ENCODE measurements around the gene GRIP2.

GRCh38 chr3:14520149-14520548 lies 20.0 kb downstream of the GRIP2 start:
- no peak for TF ChIP-seq CTCF (IDR thresholded peaks at IDR 0.05; ENCODE audit: insufficient read depth, low read length, poor library complexity, severe bottlenecking)
- no peak for TF ChIP-seq EZH2phosphoT487 (conservative IDR thresholded peaks at IDR 0.05; ENCODE audit: low read length)

Data from SU-DHL-6 (cell line).